Activated B cell treated with CpG ODN at 0.5 μM for 24 hours (primary cell): ENCODE results near the gene ARHGAP25. TPM values are rescaled to one million over a fixed set of nuclear protein-coding genes. Genes with fewer than 3 reads are reported as not detected.
A peak's percentile ranks its signal among the peaks of the same experiment; 100 is the strongest.

Experiments used
- ATAC-seq: fragments of 200-7000 bp; cut with Tn5 transposase; one replicate; pipeline ENCODE4 v1.10.0; 2021; ENCODE audit warnings: low read depth, mild to moderate bottlenecking, moderate library complexity
- CTCF ChIA-PET: fragments of 350-600 bp; sonication (Branson Sonifier 250); formaldehyde crosslinking; loops from one replicate; lab custom pipeline; 2021; ENCODE audit warnings: antibody characterized with exemption; lab: Charles Lee
- POLR2A ChIA-PET: fragments of 350-600 bp; sonication (Branson Sonifier 250); formaldehyde crosslinking; loops from one replicate; lab custom pipeline; 2021; ENCODE audit warnings: antibody characterized with exemption; lab: Charles Lee
- DNase-seq: peaks from one replicate; pipeline ENCODE4 v3.0.0; 2022
- H3K27ac Mint-ChIP-seq: one replicate; pipeline ENCODE4 v1.8.0; 2020; ENCODE audit warnings: mixed read lengths
- H3K27me3 Mint-ChIP-seq: one replicate; pipeline ENCODE4 v1.8.0; 2021; ENCODE audit warnings: mixed read lengths
- H3K36me3 Mint-ChIP-seq: one replicate; pipeline ENCODE4 v1.8.0; 2021; ENCODE audit warnings: low read depth, mixed read lengths
- H3K4me1 Mint-ChIP-seq: one replicate; pipeline ENCODE4 v1.8.0; 2021; ENCODE audit warnings: mixed read lengths
- H3K4me3 Mint-ChIP-seq: one replicate; pipeline ENCODE4 v1.8.0; 2020; ENCODE audit warnings: mild to moderate bottlenecking, mixed read lengths
- H3K9me3 Mint-ChIP-seq: one replicate; pipeline ENCODE4 v1.8.0; 2020; ENCODE audit warnings: mixed read lengths
- CTCF ChIP-seq: fragments of 200-600 bp; IDR thresholded peaks from one replicate; pipeline ENCODE4 v1.8.0; 2022; ENCODE audit warnings: antibody characterized with exemption, mild to moderate bottlenecking
- intact Hi-C: fragments of 100-400 bp; cut with micrococcal nuclease; formaldehyde crosslinking; loops from one replicate; pipeline ENCODE4 v1.15.1; 2024
- total RNA-seq: library from RNA; stranded (reverse); gene quantifications from 2 replicates; pipeline ENCODE4 v1.2.3, GENCODE V29; 2022

The ARHGAP25 gene
- total RNA-seq, 1 donor from 2014 or later = 336 TPM

- intact Hi-C loops = no loop called here
- Mint-ChIP-seq H3K36me3 (no peaks in the 10 kb centered on the region), H3K4me1 (peaks cover 86% of the 10 kb centered on the region), H3K4me3 (no peak overlapping the region), H3K27ac (peak overlapping the region; percentile 89), H3K9me3 (no peaks in the 10 kb centered on the region), H3K27me3 (no peaks in the 10 kb centered on the region)
- ChIA-PET POLR2A (interaction anchor here (0.9 to 5.4 kb wide), 4 partner anchors 10 to 193 kb away, joined by 3 to 39 read pairs (median 11); partner anchors contain the start of gene ARHGAP25), CTCF (interaction anchor here (0.6 to 1.3 kb wide), 8 partner anchors 17 to 253 kb away, joined by 3 to 7 read pairs (median 4); partner anchors contain the start of gene FBXO48)
- no peak for DNase-seq
- TF ChIP-seq CTCF = no peak
- no peak for ATAC-seq
Observed at GRCh38 chr2:68716604-68717304, 17.9 kb upstream of the ARHGAP25 start.

- H3K27ac Mint-ChIP-seq = peak overlapping the region; percentile 43
- H3K36me3 Mint-ChIP-seq = no peaks in the 10 kb centered on the region
- H3K4me1 Mint-ChIP-seq = peaks cover 90% of the 10 kb centered on the region
- intact Hi-C loops = no loop called here
- H3K27me3 Mint-ChIP-seq = no peaks in the 10 kb centered on the region
- ChIA-PET POLR2A (interaction anchor here (0.7 to 5.4 kb wide), 7 partner anchors 8 to 583 kb away, joined by 3 to 39 read pairs (median 4); partner anchors contain the start of gene ARHGAP25), CTCF (interaction anchor here (0.6 to 1.9 kb wide), 5 partner anchors 25 to 208 kb away, joined by 3 to 6 read pairs (median 4); no protein-coding TSS in a partner anchor)
- no peak for TF ChIP-seq CTCF
- no peak for ATAC-seq
- no peak overlapping the region for H3K4me3 Mint-ChIP-seq
- no peak for DNase-seq
- no peaks in the 10 kb centered on the region for H3K9me3 Mint-ChIP-seq
Observed at GRCh38 chr2:68717305-68717661, 17.3 kb upstream of the ARHGAP25 start.

- Mint-ChIP-seq H3K27me3 (no peaks in the 10 kb centered on the region), H3K4me1 (peaks cover 83% of the 10 kb centered on the region), H3K9me3 (no peaks in the 10 kb centered on the region), H3K36me3 (no peaks in the 10 kb centered on the region), H3K4me3 (no peak overlapping the region), H3K27ac (peak overlapping the region; percentile 72)
- intact Hi-C loops = no loop called here
- ATAC-seq (no peak), DNase-seq (no peak)
- no peak for TF ChIP-seq CTCF
- ChIA-PET CTCF (interaction anchor here (3.5 kb wide), 1 partner anchor 11 kb away, joined by 15 read pairs; no protein-coding TSS in a partner anchor), POLR2A (interaction anchor here (0.7 to 6.1 kb wide), 7 partner anchors 8 to 188 kb away, joined by 3 to 74 read pairs (median 5); partner anchors contain the start of gene ARHGAP25)
Observed at GRCh38 chr2:68719912-68720311, 14.7 kb upstream of the ARHGAP25 start.

GRCh38 chr2:68720665-68721064 is 13.9 kb upstream of the ARHGAP25 start:
- TF ChIP-seq CTCF = no peak
- Mint-ChIP-seq H3K9me3 (no peaks in the 10 kb centered on the region), H3K4me3 (no peak overlapping the region), H3K27ac (peak overlapping the region; percentile 76), H3K36me3 (no peaks in the 10 kb centered on the region), H3K4me1 (peaks cover 77% of the 10 kb centered on the region), H3K27me3 (no peaks in the 10 kb centered on the region)
- intact Hi-C loops = no loop called here
- ChIA-PET CTCF (interaction anchor here (1.1 to 3.5 kb wide), 2 partner anchors 12 to 31 kb away, joined by 6 to 15 read pairs; no protein-coding TSS in a partner anchor), POLR2A (interaction anchor here (0.6 to 6.1 kb wide), 12 partner anchors 9 to 1400 kb away, joined by 3 to 74 read pairs (median 5); partner anchors contain the start of gene ARHGAP25)
- DNase-seq (no peak), ATAC-seq (no peak)
